Measurements from ENCODE around the gene SLC16A13. TPM values are rescaled to one million over a fixed set of nuclear protein-coding genes. Genes with fewer than 3 reads are reported as not detected.

SLC16A13 gene
- total RNA-seq, 1 experiment from 2014 or later: 40.6 TPM

DNA sequence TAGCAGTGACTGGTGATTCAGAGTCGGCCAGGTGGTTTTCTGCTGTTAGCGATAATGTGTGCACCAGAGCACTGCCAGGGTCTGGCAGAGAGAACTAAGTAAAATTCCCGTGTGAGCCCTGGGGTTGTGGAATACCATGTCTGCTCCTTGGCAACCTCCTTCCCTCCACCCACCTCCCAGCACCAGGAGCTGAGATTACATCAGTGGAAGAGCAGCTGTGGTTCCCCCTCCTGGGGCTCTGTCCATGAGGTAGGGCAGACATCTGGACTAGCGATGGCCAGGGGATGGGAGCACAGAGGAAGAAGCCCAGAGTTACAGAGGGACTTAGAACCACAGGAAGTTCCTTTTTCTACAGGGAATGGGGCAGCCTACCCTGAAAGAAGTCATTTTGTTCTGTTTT, 28.4 kb downstream of the SLC16A13 start:
- no peak overlapping the region for H2AFZ ChIP-seq
- peaks cover 4% of the 10 kb centered on the region; the same call in 1 of the 2 replicates for H3K27me3 ChIP-seq (ENCODE audit: insufficient read depth, low read depth)
- CTCF ChIA-PET: no interaction called here
- no peaks in the 10 kb centered on the region for H4K20me1 ChIP-seq (ENCODE audit: insufficient read depth)
- peaks cover 25% of the 10 kb centered on the region for H3F3A ChIP-seq (ENCODE audit: insufficient read depth, low read depth)
- no TSS peak for BruUV-seq (replicated peaks)
- no peaks in the 10 kb centered on the region for H3K9me2 ChIP-seq (ENCODE audit: insufficient read depth)
- H3K9me3 ChIP-seq (ENCODE audit: insufficient read depth, low read depth): peaks cover 16% of the 10 kb centered on the region
- H3K4me3 ChIP-seq: no peak overlapping the region
- H3K4me2 ChIP-seq: no peak overlapping the region
- no peak overlapping the region for H3K27ac ChIP-seq
- no peaks in the 10 kb centered on the region for H3K36me3 ChIP-seq (ENCODE audit: low read depth)
- TF ChIP-seq, protein P1, sequence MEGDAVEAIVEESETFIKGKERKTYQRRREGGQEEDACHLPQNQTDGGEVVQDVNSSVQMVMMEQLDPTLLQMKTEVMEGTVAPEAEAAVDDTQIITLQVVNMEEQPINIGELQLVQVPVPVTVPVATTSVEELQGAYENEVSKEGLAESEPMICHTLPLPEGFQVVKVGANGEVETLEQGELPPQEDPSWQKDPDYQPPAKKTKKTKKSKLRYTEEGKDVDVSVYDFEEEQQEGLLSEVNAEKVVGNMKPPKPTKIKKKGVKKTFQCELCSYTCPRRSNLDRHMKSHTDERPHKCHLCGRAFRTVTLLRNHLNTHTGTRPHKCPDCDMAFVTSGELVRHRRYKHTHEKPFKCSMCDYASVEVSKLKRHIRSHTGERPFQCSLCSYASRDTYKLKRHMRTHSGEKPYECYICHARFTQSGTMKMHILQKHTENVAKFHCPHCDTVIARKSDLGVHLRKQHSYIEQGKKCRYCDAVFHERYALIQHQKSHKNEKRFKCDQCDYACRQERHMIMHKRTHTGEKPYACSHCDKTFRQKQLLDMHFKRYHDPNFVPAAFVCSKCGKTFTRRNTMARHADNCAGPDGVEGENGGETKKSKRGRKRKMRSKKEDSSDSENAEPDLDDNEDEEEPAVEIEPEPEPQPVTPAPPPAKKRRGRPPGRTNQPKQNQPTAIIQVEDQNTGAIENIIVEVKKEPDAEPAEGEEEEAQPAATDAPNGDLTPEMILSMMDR (conservative IDR thresholded peaks at IDR 0.05): no peak
- TF ChIP-seq EZH2 (IDR thresholded peaks at IDR 0.05; ENCODE audit: low read depth): no peak
- POLR2A ChIA-PET (ENCODE audit: unreplicated experiment): no interaction called here
- DNase-seq: no peak
- H3K79me2 ChIP-seq (ENCODE audit: low read depth): no peaks in the 10 kb centered on the region
- peaks cover 18% of the 10 kb centered on the region for H3K4me1 ChIP-seq (replicated peaks; ENCODE audit: insufficient read depth)
- intact Hi-C loops (cut with micrococcal nuclease; ENCODE audit: unreplicated experiment): no loop called here

DNA sequence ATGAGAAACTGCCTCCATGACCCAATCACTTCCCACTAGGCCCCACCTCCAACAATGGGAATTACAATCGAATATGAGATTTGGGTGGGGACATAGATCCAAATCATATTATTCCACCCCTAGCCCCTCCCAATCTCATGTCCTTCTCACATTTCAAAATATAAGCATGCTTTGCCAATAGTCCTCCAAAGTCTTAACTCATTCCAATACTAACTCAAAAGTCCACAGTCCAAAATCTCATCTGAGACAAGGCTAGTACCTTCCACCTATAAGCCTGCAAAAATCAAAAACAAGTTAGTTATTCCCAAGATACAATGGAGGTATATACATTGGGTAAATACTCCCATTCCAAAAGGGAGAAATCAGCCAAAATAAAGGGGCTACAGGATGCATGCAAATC, 31.4 kb downstream of the SLC16A13 start:
- Histone ChIP-seq H3K79me2 (ENCODE audit: low read depth) (no peaks in the 10 kb centered on the region), H3K4me3 (no peak overlapping the region), H4K20me1 (ENCODE audit: insufficient read depth) (no peaks in the 10 kb centered on the region), H3K9me3 (ENCODE audit: insufficient read depth, low read depth) (peaks cover 16% of the 10 kb centered on the region), H3K4me1 (replicated peaks; ENCODE audit: insufficient read depth) (no peaks in the 10 kb centered on the region), H2AFZ (no peak overlapping the region), H3K27ac (no peak overlapping the region), H3K27me3 (ENCODE audit: insufficient read depth, low read depth) (peaks cover 14% of the 10 kb centered on the region), H3K4me2 (no peak overlapping the region), H3F3A (ENCODE audit: insufficient read depth, low read depth) (0 out of 2 replicates have a peak, but pooled peaks cover under 1% of the 10 kb centered on the region), H3K36me3 (ENCODE audit: low read depth) (no peaks in the 10 kb centered on the region), H3K9me2 (ENCODE audit: insufficient read depth) (no peaks in the 10 kb centered on the region)
- DNase-seq: no peak
- POLR2A ChIA-PET (ENCODE audit: unreplicated experiment): no interaction called here
- no TSS peak for BruUV-seq (replicated peaks)
- TF ChIP-seq, protein P1 (conservative IDR thresholded peaks at IDR 0.05): no peak
- TF ChIP-seq EZH2 (IDR thresholded peaks at IDR 0.05; ENCODE audit: low read depth): no peak
- CTCF ChIA-PET: no interaction called here
- intact Hi-C loops (cut with micrococcal nuclease; ENCODE audit: unreplicated experiment): no loop called here

GRCh38 chr17:7068268-7068667, 32.5 kb downstream of the SLC16A13 start:
- no peaks in the 10 kb centered on the region for H3K9me2 ChIP-seq (ENCODE audit: insufficient read depth)
- no TSS peak for BruUV-seq (replicated peaks)
- ChIA-PET POLR2A (ENCODE audit: unreplicated experiment) (no interaction called here), CTCF (no interaction called here)
- DNase-seq: no peak
- intact Hi-C loops (cut with micrococcal nuclease; ENCODE audit: unreplicated experiment): no loop called here
- H3K79me2 ChIP-seq (ENCODE audit: low read depth): no peaks in the 10 kb centered on the region
- no peak overlapping the region for H3K4me2 ChIP-seq
- H3F3A ChIP-seq (ENCODE audit: insufficient read depth, low read depth): no peaks in the 10 kb centered on the region
- H2AFZ ChIP-seq: no peak overlapping the region
- no peak overlapping the region for H3K27ac ChIP-seq
- no peak overlapping the region for H3K4me3 ChIP-seq
- H3K4me1 ChIP-seq (replicated peaks; ENCODE audit: insufficient read depth): no peaks in the 10 kb centered on the region
- peaks cover 16% of the 10 kb centered on the region for H3K9me3 ChIP-seq (ENCODE audit: insufficient read depth, low read depth)
- H3K36me3 ChIP-seq (ENCODE audit: low read depth): no peaks in the 10 kb centered on the region
- H4K20me1 ChIP-seq (ENCODE audit: insufficient read depth): no peaks in the 10 kb centered on the region
- TF ChIP-seq, protein P1 (conservative IDR thresholded peaks at IDR 0.05): no peak
- no peak for TF ChIP-seq EZH2 (IDR thresholded peaks at IDR 0.05; ENCODE audit: low read depth)
- H3K27me3 ChIP-seq (ENCODE audit: insufficient read depth, low read depth): peaks cover 23% of the 10 kb centered on the region

Measured in PC-9 (cell line).